SK-N-SH (cell line): ENCODE measurements around the gene BRD9.

ENCODE experiments used
- EZH2phosphoT487 ChIP-seq: fragments of 200-600 bp; sonication (generic); IDR thresholded peaks from 2 replicates; pipeline ENCODE4 v1.6.1; 2017; ENCODE audit warnings: low read depth, mixed run types, mild to moderate bottlenecking, antibody characterized with exemption, moderate library complexity, borderline replicate concordance
- NRF1 ChIP-seq: IDR thresholded peaks from 2 replicates; pipeline ENCODE4 v1.6.1; 2012; ENCODE audit warnings: low read depth, mild to moderate bottlenecking, low read length
- TF ChIP-seq, protein P1 (sequence below): fragments of 200-600 bp; sonication (generic); IDR thresholded peaks from 2 replicates; pipeline ENCODE4 v1.6.1; 2017; ENCODE audit warnings: antibody characterized with exemption, mild to moderate bottlenecking, moderate library complexity

DNA sequence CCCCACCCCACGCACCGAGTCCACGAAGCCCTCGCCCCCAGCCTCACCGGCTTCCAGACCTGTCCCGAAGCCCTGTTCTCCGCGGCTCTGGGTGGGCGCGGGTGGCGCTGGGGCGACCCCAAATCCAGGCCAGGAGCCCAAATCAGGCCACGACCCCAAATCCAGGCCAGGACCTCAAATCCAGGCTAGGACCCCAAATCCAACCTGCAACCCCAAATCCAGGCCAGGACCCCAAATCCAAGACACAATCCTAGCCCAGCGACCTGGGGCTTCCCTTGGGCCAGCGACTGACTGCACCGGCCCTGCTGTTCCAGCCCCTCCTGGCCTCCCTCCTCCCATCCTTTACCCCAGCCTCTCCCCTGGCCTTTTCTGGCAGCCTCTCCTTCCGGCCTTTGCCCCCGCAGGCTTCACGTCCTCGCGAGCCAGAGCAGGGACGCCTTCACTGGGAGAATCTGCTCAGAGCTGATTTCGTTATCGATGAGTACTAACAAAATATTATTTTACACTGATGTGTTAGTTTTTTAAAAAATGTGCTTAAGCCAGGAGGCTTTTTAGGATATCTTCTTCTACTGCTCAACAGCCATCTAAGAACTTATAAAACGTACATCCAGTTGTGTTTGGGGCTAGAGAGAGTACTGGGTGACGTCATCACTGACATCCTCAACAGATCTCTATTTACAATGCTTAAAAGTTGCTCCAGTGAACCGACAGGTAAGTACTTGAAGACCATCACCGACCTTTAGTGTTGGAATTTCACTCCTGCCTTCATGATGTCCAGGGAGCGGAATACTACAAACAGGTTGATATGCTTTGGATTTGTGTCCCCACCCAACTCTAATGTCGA lies 34.8 kb upstream of the BRD9 start:
- TF ChIP-seq EZH2phosphoT487 = no peak
- TF ChIP-seq NRF1 = no peak
- TF ChIP-seq, protein P1, sequence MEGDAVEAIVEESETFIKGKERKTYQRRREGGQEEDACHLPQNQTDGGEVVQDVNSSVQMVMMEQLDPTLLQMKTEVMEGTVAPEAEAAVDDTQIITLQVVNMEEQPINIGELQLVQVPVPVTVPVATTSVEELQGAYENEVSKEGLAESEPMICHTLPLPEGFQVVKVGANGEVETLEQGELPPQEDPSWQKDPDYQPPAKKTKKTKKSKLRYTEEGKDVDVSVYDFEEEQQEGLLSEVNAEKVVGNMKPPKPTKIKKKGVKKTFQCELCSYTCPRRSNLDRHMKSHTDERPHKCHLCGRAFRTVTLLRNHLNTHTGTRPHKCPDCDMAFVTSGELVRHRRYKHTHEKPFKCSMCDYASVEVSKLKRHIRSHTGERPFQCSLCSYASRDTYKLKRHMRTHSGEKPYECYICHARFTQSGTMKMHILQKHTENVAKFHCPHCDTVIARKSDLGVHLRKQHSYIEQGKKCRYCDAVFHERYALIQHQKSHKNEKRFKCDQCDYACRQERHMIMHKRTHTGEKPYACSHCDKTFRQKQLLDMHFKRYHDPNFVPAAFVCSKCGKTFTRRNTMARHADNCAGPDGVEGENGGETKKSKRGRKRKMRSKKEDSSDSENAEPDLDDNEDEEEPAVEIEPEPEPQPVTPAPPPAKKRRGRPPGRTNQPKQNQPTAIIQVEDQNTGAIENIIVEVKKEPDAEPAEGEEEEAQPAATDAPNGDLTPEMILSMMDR = no peak
